AG04450 (cell line): Measurements from ENCODE around the gene PTGFRN. TPM values are rescaled to one million over a fixed set of nuclear protein-coding genes. Genes with fewer than 3 reads are reported as not detected.

Experiments used
- CTCF ChIA-PET: fragments of 300-600, 350-600 bp; formaldehyde crosslinking; extraction: SDS; loops from one replicate; lab custom pipeline; 2022; ENCODE audit warnings: antibody characterized with exemption, inconsistent platforms; lab: Charles Lee
- POLR2A ChIA-PET: fragments of 350-600 bp; formaldehyde crosslinking; extraction: SDS; loops from one replicate; lab custom pipeline; 2021; ENCODE audit warnings: antibody characterized with exemption, inconsistent platforms; lab: Yijun Ruan, JAX
- DNase-seq: peaks from one replicate; pipeline ENCODE4 v3.0.0-alpha.2; 2011; ENCODE audit warnings: low read depth, low spot score
- H3K27ac ChIP-seq: one replicate; pipeline ENCODE4 v1.5.1; 2012; ENCODE audit warnings: low read depth, low read length, control low read depth
- H3K27me3 ChIP-seq: one replicate; pipeline ENCODE4 v1.6.0; 2012; ENCODE audit warnings: low read length; ENCODE audit not compliant: control insufficient read depth, insufficient read depth
- H3K4me3 ChIP-seq: 2 replicates; pipeline ENCODE4 v1.5.1; 2011; ENCODE audit warnings: mild to moderate bottlenecking, low read depth, low read length, control low read depth
- H3K9me3 ChIP-seq: 2 replicates; pipeline ENCODE4 v1.5.1; 2012; ENCODE audit warnings: low read length; ENCODE audit not compliant: control insufficient read depth, insufficient read depth
- polyA plus RNA-seq: library from polyadenylated mRNA; depleted of rRNA; stranded (reverse); fragments of >200 nt; gene quantifications from 2 replicates; pipeline ENCODE4 v1.2.3, GENCODE V29; 2011
- TF ChIP-seq, protein P1 (sequence below): IDR thresholded peaks from 2 replicates; pipeline ENCODE4 v1.5.1; 2011; ENCODE audit warnings: low read depth, low read length, control low read depth, inconsistent platforms

Gene PTGFRN
- polyA plus RNA-seq, 1 experiment = 0.46 TPM

DNA sequence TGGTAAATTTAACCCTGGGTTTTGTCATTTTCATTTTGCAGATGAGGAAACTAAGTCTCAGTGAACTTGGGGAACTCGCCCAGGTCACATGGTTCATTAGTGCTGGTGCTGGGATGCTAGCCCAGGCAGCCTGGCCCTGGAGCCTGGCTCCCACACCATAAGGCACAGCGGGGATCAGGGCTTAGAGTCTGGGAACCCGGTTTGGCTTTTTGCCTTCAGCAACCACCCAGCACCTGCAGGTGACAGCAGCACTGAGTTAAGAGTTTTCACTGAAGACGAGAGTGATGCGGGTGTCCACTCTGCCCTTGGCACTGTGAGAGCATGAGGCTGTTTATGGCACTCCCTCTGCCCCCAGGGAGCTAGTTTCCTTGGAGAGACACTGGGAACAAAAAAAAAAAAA, 73.4 kb downstream of the PTGFRN start:
- no peak overlapping the region for H3K27ac ChIP-seq
- CTCF ChIA-PET = interaction anchor here (0.6 kb wide), 1 partner anchor 1045 kb away, joined by 5 read pairs; no protein-coding TSS in a partner anchor
- H3K9me3 ChIP-seq = no peaks in the 10 kb centered on the region
- TF ChIP-seq, protein P1, sequence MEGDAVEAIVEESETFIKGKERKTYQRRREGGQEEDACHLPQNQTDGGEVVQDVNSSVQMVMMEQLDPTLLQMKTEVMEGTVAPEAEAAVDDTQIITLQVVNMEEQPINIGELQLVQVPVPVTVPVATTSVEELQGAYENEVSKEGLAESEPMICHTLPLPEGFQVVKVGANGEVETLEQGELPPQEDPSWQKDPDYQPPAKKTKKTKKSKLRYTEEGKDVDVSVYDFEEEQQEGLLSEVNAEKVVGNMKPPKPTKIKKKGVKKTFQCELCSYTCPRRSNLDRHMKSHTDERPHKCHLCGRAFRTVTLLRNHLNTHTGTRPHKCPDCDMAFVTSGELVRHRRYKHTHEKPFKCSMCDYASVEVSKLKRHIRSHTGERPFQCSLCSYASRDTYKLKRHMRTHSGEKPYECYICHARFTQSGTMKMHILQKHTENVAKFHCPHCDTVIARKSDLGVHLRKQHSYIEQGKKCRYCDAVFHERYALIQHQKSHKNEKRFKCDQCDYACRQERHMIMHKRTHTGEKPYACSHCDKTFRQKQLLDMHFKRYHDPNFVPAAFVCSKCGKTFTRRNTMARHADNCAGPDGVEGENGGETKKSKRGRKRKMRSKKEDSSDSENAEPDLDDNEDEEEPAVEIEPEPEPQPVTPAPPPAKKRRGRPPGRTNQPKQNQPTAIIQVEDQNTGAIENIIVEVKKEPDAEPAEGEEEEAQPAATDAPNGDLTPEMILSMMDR = no peak
- no peak for DNase-seq
- peaks cover 6% of the 10 kb centered on the region for H3K27me3 ChIP-seq
- POLR2A ChIA-PET = no interaction called here
- H3K4me3 ChIP-seq = no peak overlapping the region

DNA sequence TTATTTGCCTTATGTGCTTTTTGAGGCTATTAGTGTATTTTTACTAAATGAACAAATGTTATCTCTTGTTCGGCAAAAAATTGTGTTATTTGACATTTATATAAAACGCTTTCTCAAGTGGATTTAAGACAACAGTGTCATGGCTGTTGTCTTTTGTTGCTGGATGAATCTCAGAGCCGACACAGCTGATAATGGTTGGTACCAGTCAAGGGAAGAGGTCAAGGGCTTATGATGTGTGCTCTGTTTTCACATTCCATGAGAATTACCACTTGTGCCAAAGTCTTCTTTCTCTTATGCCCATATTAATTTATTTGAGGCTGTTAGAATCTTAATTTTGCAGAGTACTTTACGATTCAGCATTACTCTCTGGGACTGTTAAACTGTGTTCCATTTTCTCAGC, 74.0 kb downstream of the PTGFRN start:
- Histone ChIP-seq H3K27me3 (peaks cover 6% of the 10 kb centered on the region), H3K4me3 (no peak overlapping the region), H3K9me3 (no peaks in the 10 kb centered on the region), H3K27ac (no peak overlapping the region)
- ChIA-PET POLR2A (no interaction called here), CTCF (no interaction called here)
- TF ChIP-seq, protein P1 = no peak
- DNase-seq = no peak

DNA sequence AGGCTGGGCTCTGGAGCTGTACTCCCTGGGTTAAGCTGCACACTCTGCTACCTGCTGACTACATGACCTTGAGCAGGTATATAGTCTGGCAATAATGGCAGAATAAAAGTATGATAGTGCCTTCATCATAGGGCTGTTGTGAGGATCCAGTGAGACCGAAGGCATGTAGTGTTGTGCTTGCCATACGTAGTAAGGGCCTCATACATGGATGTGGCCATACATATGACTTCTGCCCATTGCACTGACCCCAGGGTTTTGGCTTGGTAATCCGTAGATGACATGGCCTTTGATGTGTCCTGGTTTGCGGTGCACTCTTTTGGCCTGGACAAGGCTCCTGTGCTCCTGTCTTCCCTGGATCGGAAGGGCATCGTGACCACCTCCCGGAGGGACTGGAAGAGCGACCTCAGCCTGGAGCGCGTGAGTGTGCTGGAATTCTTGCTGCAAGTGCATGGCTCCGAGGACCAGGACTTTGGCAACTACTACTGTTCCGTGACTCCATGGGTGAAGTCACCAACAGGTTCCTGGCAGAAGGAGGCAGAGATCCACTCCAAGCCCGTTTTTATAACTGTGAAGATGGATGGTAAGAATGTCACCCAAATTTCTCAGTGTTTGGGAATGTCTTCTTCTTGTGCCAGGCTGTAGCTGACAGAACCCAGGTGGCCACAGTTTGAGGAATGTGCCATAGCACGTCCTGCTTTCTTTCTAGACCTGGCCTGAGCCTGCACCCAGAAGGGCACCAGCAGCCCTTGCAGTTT, 74.9 kb downstream of the PTGFRN start:
- Histone ChIP-seq H3K27me3 (peaks cover 6% of the 10 kb centered on the region), H3K4me3 (no peak overlapping the region), H3K27ac (no peak overlapping the region), H3K9me3 (no peaks in the 10 kb centered on the region)
- DNase-seq = no peak
- ChIA-PET POLR2A (no interaction called here), CTCF (no interaction called here)
- TF ChIP-seq, protein P1 = no peak

DNA sequence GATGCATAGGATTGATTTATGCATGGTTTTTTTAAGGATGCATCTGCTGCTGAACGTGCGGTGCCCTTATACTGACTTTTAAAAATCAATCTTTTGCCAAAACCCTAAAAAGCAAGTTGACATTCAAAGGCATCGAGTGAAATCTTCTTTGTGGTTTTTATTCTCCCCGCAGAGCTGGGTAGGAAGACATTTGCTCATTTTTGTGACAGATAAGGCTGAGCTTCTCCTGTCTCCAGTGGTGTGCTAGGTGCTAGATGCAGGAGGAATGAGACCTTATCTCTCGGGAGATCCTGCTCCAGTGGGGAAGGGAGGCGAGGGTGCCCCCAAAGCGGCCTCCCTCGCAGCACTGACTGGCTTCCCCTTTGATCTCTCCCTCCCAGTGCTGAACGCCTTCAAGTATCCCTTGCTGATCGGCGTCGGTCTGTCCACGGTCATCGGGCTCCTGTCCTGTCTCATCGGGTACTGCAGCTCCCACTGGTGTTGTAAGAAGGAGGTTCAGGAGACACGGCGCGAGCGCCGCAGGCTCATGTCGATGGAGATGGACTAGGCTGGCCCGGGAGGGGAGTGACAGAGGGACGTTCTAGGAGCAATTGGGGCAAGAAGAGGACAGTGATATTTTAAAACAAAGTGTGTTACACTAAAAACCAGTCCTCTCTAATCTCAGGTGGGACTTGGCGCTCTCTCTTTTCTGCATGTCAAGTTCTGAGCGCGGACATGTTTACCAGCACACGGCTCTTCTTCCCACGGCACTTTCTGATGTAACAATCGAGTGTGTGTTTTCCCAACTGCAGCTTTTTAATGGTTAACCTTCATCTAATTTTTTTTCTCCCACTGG, 76.9 kb downstream of the PTGFRN start:
- TF ChIP-seq, protein P1 = no peak
- CTCF ChIA-PET = no interaction called here
- no peak for DNase-seq
- Histone ChIP-seq H3K9me3 (no peaks in the 10 kb centered on the region), H3K4me3 (no peak overlapping the region), H3K27me3 (peaks cover 6% of the 10 kb centered on the region), H3K27ac (no peak overlapping the region)
- POLR2A ChIA-PET = no interaction called here

DNA sequence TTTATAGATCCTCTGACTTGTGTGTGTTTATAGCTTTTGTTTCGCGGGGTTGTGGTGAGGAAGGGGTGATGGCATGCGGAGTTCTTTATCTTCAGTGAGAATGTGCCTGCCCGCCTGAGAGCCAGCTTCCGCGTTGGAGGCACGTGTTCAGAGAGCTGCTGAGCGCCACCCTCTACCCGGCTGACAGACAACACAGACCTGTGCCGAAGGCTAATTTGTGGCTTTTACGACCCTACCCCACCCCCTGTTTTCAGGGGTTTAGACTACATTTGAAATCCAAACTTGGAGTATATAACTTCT, 77.5 kb downstream of the PTGFRN start:
- no peak for DNase-seq
- ChIA-PET POLR2A (no interaction called here), CTCF (no interaction called here)
- TF ChIP-seq, protein P1 = no peak
- Histone ChIP-seq H3K4me3 (no peak overlapping the region), H3K27me3 (peaks cover 6% of the 10 kb centered on the region), H3K9me3 (no peaks in the 10 kb centered on the region), H3K27ac (no peak overlapping the region)
